CD14-positive monocyte (primary cell): Measurements from ENCODE around the gene LCP1. TPM values are rescaled to one million over a fixed set of nuclear protein-coding genes. Genes with fewer than 3 reads are reported as not detected.
A peak's percentile ranks its signal among the peaks of the same experiment; 100 is the strongest.

Experiments
- DNase-seq, 3 donors: peaks; one replicate each; pipeline ENCODE4 v3.0.0-alpha.2; 2011 to 2022
- H2AFZ ChIP-seq: 2 replicates; pipeline ENCODE4 v1.6.0; 2012; ENCODE audit warnings: mild to moderate bottlenecking, low read depth, low read length, inconsistent platforms; ENCODE audit not compliant: insufficient read depth, poor library complexity, severe bottlenecking
- H3K27ac ChIP-seq, 2 donors: 1 replicate in 1 of 2; 2 replicates in 1 of 2; pipeline ENCODE4 v1.5.1; 2012 to 2013; ENCODE audit warnings: low read length in 2 of 2, control low read depth in 1 of 2, inconsistent platforms in 1 of 2, low read depth in 1 of 2, mild to moderate bottlenecking in 1 of 2
- H3K27me3 ChIP-seq, 2 donors: one replicate each; pipeline versions ENCODE4 v1.6.0 to v1.6.1; 2011 to 2013; ENCODE audit warnings: low read length in 2 of 2; ENCODE audit not compliant: control insufficient read depth in 2 of 2, insufficient read depth in 2 of 2
- H3K36me3 ChIP-seq, 2 donors: replicated peaks in 1 of 2; 1 replicate in 1 of 2; 2 replicates in 1 of 2; pipeline versions ENCODE4 v1.5.1 to v1.6.1; 2012 to 2013; ENCODE audit warnings: low read length in 2 of 2, control low read depth in 1 of 2, inconsistent platforms in 1 of 2, mild to moderate bottlenecking in 1 of 2; ENCODE audit not compliant: insufficient read depth in 2 of 2, control insufficient read depth in 1 of 2
- H3K4me1 ChIP-seq, 2 donors: 1 replicate in 1 of 2; 2 replicates in 1 of 2; pipeline versions ENCODE4 v1.5.1 to v1.6.1; 2012 to 2013; ENCODE audit warnings: low read length in 2 of 2, control low read depth in 1 of 2, inconsistent platforms in 1 of 2, mild to moderate bottlenecking in 1 of 2, moderate library complexity in 1 of 2; ENCODE audit not compliant: insufficient read depth in 2 of 2, control insufficient read depth in 1 of 2
- H3K4me2 ChIP-seq: replicated peaks from 2 replicates; pipeline ENCODE3; 2012; ENCODE audit warnings: low read length, moderate library complexity, mild to moderate bottlenecking; ENCODE audit not compliant: poor library complexity, severe bottlenecking; ENCODE audit errors: extremely low read depth
- H3K4me3 ChIP-seq, 3 experiments: fragments of 200-600 bp in 1 of 3; sonication (generic) in 1 of 3; replicated peaks in 1 of 3; 1 replicate in 2 of 3; 2 replicates in 1 of 3; pipeline ENCODE4 v1.5.1; 2011 to 2013; ENCODE audit warnings: low read length in 3 of 3, mild to moderate bottlenecking in 3 of 3, control low read depth in 2 of 3, low read depth in 2 of 3, inconsistent platforms in 1 of 3, moderate library complexity in 1 of 3
- H3K79me2 ChIP-seq: 2 replicates; pipeline ENCODE4 v1.6.0; 2012; ENCODE audit warnings: mild to moderate bottlenecking, control low read depth, inconsistent platforms, low read length, moderate library complexity; ENCODE audit not compliant: insufficient read depth
- H3K9ac ChIP-seq: 2 replicates; pipeline ENCODE4 v1.6.0; 2017; ENCODE audit warnings: low read length, mild to moderate bottlenecking; ENCODE audit not compliant: insufficient read depth, poor library complexity, severe bottlenecking
- H3K9me3 ChIP-seq, 2 donors: replicated peaks in 1 of 2; 1 replicate in 1 of 2; 2 replicates in 1 of 2; pipeline versions ENCODE4 v1.5.1 to v1.6.1; 2012 to 2013; ENCODE audit warnings: low read length in 2 of 2, control low read depth in 1 of 2; ENCODE audit not compliant: control insufficient read depth in 1 of 2, insufficient read depth in 1 of 2
- H4K20me1 ChIP-seq: 2 replicates; pipeline ENCODE4 v1.6.0; 2012; ENCODE audit warnings: mild to moderate bottlenecking, low read length, control low read depth, moderate library complexity; ENCODE audit not compliant: insufficient read depth
- H3K27ac Mint-ChIP-seq, 7 donors: one replicate each; pipeline ENCODE4 v1.8.0; 2020; ENCODE audit warnings: mild to moderate bottlenecking in 7 of 7, mixed read lengths in 7 of 7, moderate library complexity in 6 of 7, inconsistent platforms in 2 of 7
- H3K27me3 Mint-ChIP-seq, 3 donors: one replicate each; pipeline ENCODE4 v1.8.0; 2021 to 2022; ENCODE audit warnings: low read depth in 3 of 3, mild to moderate bottlenecking in 3 of 3, mixed read lengths in 3 of 3, moderate library complexity in 3 of 3, inconsistent platforms in 1 of 3
- H3K36me3 Mint-ChIP-seq, 2 donors: one replicate each; pipeline ENCODE4 v1.8.0; 2020; ENCODE audit warnings: mixed read lengths in 2 of 2, inconsistent platforms in 1 of 2, mild to moderate bottlenecking in 1 of 2
- H3K4me1 Mint-ChIP-seq: one replicate; pipeline ENCODE4 v1.8.0; 2020; ENCODE audit warnings: mild to moderate bottlenecking, mixed read lengths
- H3K4me3 Mint-ChIP-seq, 2 donors: one replicate each; pipeline ENCODE4 v1.8.0; 2020; ENCODE audit warnings: mild to moderate bottlenecking in 2 of 2, mixed read lengths in 2 of 2, moderate library complexity in 1 of 2
- H3K9me3 Mint-ChIP-seq, 7 donors: one replicate each; pipeline ENCODE4 v1.8.0; 2020 to 2022; ENCODE audit warnings: mixed read lengths in 7 of 7, mild to moderate bottlenecking in 6 of 7, moderate library complexity in 6 of 7, inconsistent platforms in 2 of 7
- CTCF ChIP-seq: fragments of 200-600 bp; IDR thresholded peaks from one replicate; pipeline ENCODE4 v1.8.0; 2022; ENCODE audit warnings: antibody characterized with exemption, mild to moderate bottlenecking
- WGBS: methylation state at CpG from one replicate; pipeline ENCODE4 v1.1.5; 2013; ENCODE audit warnings: missing lambda C conversion rate; ENCODE audit not compliant: insufficient coverage; 5-methylcytosine and 5-hydroxymethylcytosine counted together
- intact Hi-C, 2 donors: fragments of 100-400 bp; cut with micrococcal nuclease; formaldehyde crosslinking; loops; one replicate each; pipeline versions ENCODE4 v1.15.0 to v1.15.1; 2023
- polyA plus RNA-seq, 3 donors: library from polyadenylated mRNA; depleted of rRNA in 1 of 3; unstranded in 2 of 3; stranded (reverse) in 1 of 3; fragments of 300-500 nt in 2 of 3; fragments of >200 nt in 1 of 3; fragmentation: Illumina TruSeq in 2 of 3; gene quantifications; 1 replicate in 2 of 3; 2 replicates in 1 of 3; pipeline ENCODE4 v1.2.3, GENCODE V29; 2012 to 2021

Gene LCP1
- polyA plus RNA-seq, 3 donors, result 653 to 2,003 (median 1,636) TPM

- Histone ChIP-seq H4K20me1 (peaks cover 100% of the 10 kb centered on the region), H3K36me3 (peaks cover 100% of the 10 kb centered on the region in 2 donors), H3K9me3 (no peaks in the 10 kb centered on the region), H3K4me2 (no peak overlapping the region), H3K4me1 (peaks cover under 1 to 4% of the 10 kb centered on the region in 2 donors), H3K9ac (no peak overlapping the region), H3K27me3 (no peaks in the 10 kb centered on the region), H3K4me3 (no peak overlapping the region), H2AFZ (no peak overlapping the region), H3K27ac (no peak overlapping the region), H3K79me2 (peaks cover 44% of the 10 kb centered on the region)
- Mint-ChIP-seq H3K4me1 (peaks cover 4% of the 10 kb centered on the region), H3K36me3 (peaks cover 94 to 100% of the 10 kb centered on the region in 2 donors), H3K27me3 (peaks cover 0 to 1% (median 0%) of the 10 kb centered on the region in 3 donors), H3K9me3 (no peaks in the 10 kb centered on the region), H3K4me3 (no peak overlapping the region), H3K27ac (peak overlapping the region in 3 of 7 donors; percentile 6 to 60 (median 27))
- no peak for DNase-seq
- no CpG with 5 or more reads among the region's 3 CpGs for WGBS
- TF ChIP-seq CTCF, result no peak
- intact Hi-C loops, result no loop called here
Observed at GRCh38 chr13:46132109-46132508, 49.9 kb downstream of the LCP1 start.

- peaks cover 100% of the 10 kb centered on the region for H4K20me1 ChIP-seq
- no peak overlapping the region for H3K4me3 ChIP-seq
- no peaks in the 10 kb centered on the region for H3K27me3 ChIP-seq
- peak overlapping the region in 2 of 7 donors; percentile 6 to 27 for H3K27ac Mint-ChIP-seq
- H3K4me1 ChIP-seq, result peaks cover 2 to 4% of the 10 kb centered on the region in 2 donors
- peaks cover 0 to under 1% (median 0%) of the 10 kb centered on the region in 3 donors for H3K27me3 Mint-ChIP-seq
- H3K9me3 Mint-ChIP-seq, result no peaks in the 10 kb centered on the region
- peaks cover 8% of the 10 kb centered on the region for H3K4me1 Mint-ChIP-seq
- no peak overlapping the region for H2AFZ ChIP-seq
- peaks cover 40% of the 10 kb centered on the region for H3K79me2 ChIP-seq
- H3K27ac ChIP-seq, result no peak overlapping the region
- H3K9me3 ChIP-seq, result no peaks in the 10 kb centered on the region
- peaks cover 94 to 100% of the 10 kb centered on the region in 2 donors for H3K36me3 Mint-ChIP-seq
- H3K9ac ChIP-seq, result no peak overlapping the region
- H3K4me3 Mint-ChIP-seq, result no peak overlapping the region
- TF ChIP-seq CTCF, result no peak
- no peak overlapping the region for H3K4me2 ChIP-seq
- DNase-seq, result no peak
- H3K36me3 ChIP-seq, result peaks cover 100% of the 10 kb centered on the region in 2 donors
- intact Hi-C loops, result no loop called here
Observed at GRCh38 chr13:46131705-46132104, 50.3 kb downstream of the LCP1 start.
